Bronchial epithelial cell (primary cell): ENCODE measurements around the gene HMGN2. TPM values are rescaled to one million over a fixed set of nuclear protein-coding genes. Genes with fewer than 3 reads are reported as not detected.

Experiments used
- DNase-seq: peaks from one replicate; pipeline ENCODE4 v3.0.0-alpha.2; 2010; ENCODE audit warnings: low read depth
- FAIRE-seq: peaks from 2 replicates; lab custom pipeline; 2011; peaks lifted over from hg19 to GRCh38; lab: Jason Lieb, UNC
- H3K27me3 ChIP-seq: 2 replicates; pipeline ENCODE4 v1.5.1; 2011; ENCODE audit warnings: low read length; ENCODE audit not compliant: control insufficient read depth, insufficient read depth
- H3K36me3 ChIP-seq: 2 replicates; pipeline ENCODE4 v1.5.1; 2011; ENCODE audit warnings: low read length; ENCODE audit not compliant: control insufficient read depth, insufficient read depth
- H3K4me3 ChIP-seq: 2 replicates; pipeline ENCODE4 v1.5.1; 2011; ENCODE audit warnings: mild to moderate bottlenecking, low read depth, low read length, control low read depth
- CTCF ChIP-seq: IDR thresholded peaks from 2 replicates; pipeline ENCODE4 v1.5.1; 2011; ENCODE audit warnings: mild to moderate bottlenecking, moderate library complexity, low read length, control low read depth, inconsistent platforms; ENCODE audit not compliant: insufficient read depth, severe bottlenecking
- total RNA-seq: library from RNA; depleted of rRNA; stranded (reverse); fragments of >200 nt; gene quantifications from 2 replicates; pipeline ENCODE4 v1.2.1, GENCODE V29; 2014

The HMGN2 gene
- total RNA-seq, 1 donor from 2014 or later, result 87.9 TPM

GRCh38 chr1:26516987-26517765 is 44.9 kb downstream of the HMGN2 start:
- H3K36me3 ChIP-seq, result no peaks in the 10 kb centered on the region
- no peak for TF ChIP-seq CTCF
- no peak overlapping the region for H3K4me3 ChIP-seq
- DNase-seq (no peak), FAIRE-seq (no peak)
- H3K27me3 ChIP-seq, result no peaks in the 10 kb centered on the region

- no peak for DNase-seq
- H3K36me3 ChIP-seq, result no peaks in the 10 kb centered on the region
- no peak for FAIRE-seq
- H3K4me3 ChIP-seq, result no peak overlapping the region
- no peaks in the 10 kb centered on the region for H3K27me3 ChIP-seq
- TF ChIP-seq CTCF, result no peak
Measured at GRCh38 chr1:26517766-26518049, 45.5 kb downstream of the HMGN2 start.

- no peaks in the 10 kb centered on the region for H3K27me3 ChIP-seq
- FAIRE-seq (no peak), DNase-seq (no peak)
- H3K4me3 ChIP-seq, result no peak overlapping the region
- no peaks in the 10 kb centered on the region for H3K36me3 ChIP-seq
- TF ChIP-seq CTCF, result no peak
Measured at GRCh38 chr1:26518355-26518754, 46.1 kb downstream of the HMGN2 start.

GRCh38 chr1:26520339-26520738 is 48.1 kb downstream of the HMGN2 start:
- FAIRE-seq (no peak), DNase-seq (no peak)
- H3K36me3 ChIP-seq, result no peaks in the 10 kb centered on the region

GRCh38 chr1:26521669-26522030 is 49.4 kb downstream of the HMGN2 start:
- TF ChIP-seq CTCF, result no peak
- Histone ChIP-seq H3K36me3 (no peaks in the 10 kb centered on the region), H3K27me3 (no peaks in the 10 kb centered on the region), H3K4me3 (no peak overlapping the region)
- no peak for FAIRE-seq
- DNase-seq, result no peak

More at GRCh38 chr1:26520339-26520738, 48.1 kb downstream of the HMGN2 start:
- Histone ChIP-seq H3K4me3 (no peak overlapping the region), H3K27me3 (no peaks in the 10 kb centered on the region)
- no peak for TF ChIP-seq CTCF

GRCh38 chr1:26522073-26522472 is 49.8 kb downstream of the HMGN2 start:
- H3K36me3 ChIP-seq, result no peaks in the 10 kb centered on the region
- FAIRE-seq, result no peak
- no peak for TF ChIP-seq CTCF
- H3K27me3 ChIP-seq, result no peaks in the 10 kb centered on the region
- no peak overlapping the region for H3K4me3 ChIP-seq
- no peak for DNase-seq
